Naive thymus-derived CD8-positive, alpha-beta T cell (primary cell): Measurements from ENCODE around the gene ECHS1. TPM values are rescaled to one million over a fixed set of nuclear protein-coding genes. Genes with fewer than 3 reads are reported as not detected.
"Not testable (repeated sequence)": the region's sequence is repeated elsewhere in the genome, so short reads cannot be mapped to it uniquely, and the experiment has no call there.

Experiments
- ATAC-seq, 2 donors: fragments of 150-1000 bp; cut with Tn5 transposase in 1 of 2; sonication (Bioruptor Pico), chemical (Tn5 transposase) in 1 of 2; 1 replicate in 1 of 2; 2 replicates in 1 of 2; pipeline ENCODE4 v1.10.0; 2021; ENCODE audit warnings: mild to moderate bottlenecking in 2 of 2, moderate library complexity in 2 of 2
- POLR2A ChIA-PET: fragments of 350-600 bp; sonication (Branson Sonifier 250); formaldehyde crosslinking; loops from one replicate; lab custom pipeline; 2021; ENCODE audit warnings: antibody characterized with exemption; lab: Charles Lee
- DNase-seq, 10 donors: peaks; one replicate each; pipeline versions ENCODE4 v3.0.0 to v3.0.0-alpha.2; 2020 to 2022
- H3K27ac Mint-ChIP-seq, 10 donors: one replicate each; pipeline ENCODE4 v1.8.0; 2020 to 2022; ENCODE audit warnings: mild to moderate bottlenecking in 10 of 10, mixed read lengths in 10 of 10, moderate library complexity in 4 of 10, inconsistent platforms in 1 of 10
- H3K27me3 Mint-ChIP-seq, 5 donors: one replicate each; pipeline ENCODE4 v1.8.0; 2021 to 2022; ENCODE audit warnings: mixed read lengths in 5 of 5
- H3K36me3 Mint-ChIP-seq, 3 donors: one replicate each; pipeline ENCODE4 v1.8.0; 2020 to 2022; ENCODE audit warnings: mixed read lengths in 3 of 3, mild to moderate bottlenecking in 2 of 3, inconsistent platforms in 1 of 3
- H3K4me1 Mint-ChIP-seq, 4 donors: one replicate each; pipeline ENCODE4 v1.8.0; 2021 to 2022; ENCODE audit warnings: mixed read lengths in 4 of 4
- H3K4me3 Mint-ChIP-seq, 10 donors: one replicate each; pipeline ENCODE4 v1.8.0; 2020 to 2022; ENCODE audit warnings: mild to moderate bottlenecking in 10 of 10, mixed read lengths in 10 of 10, moderate library complexity in 6 of 10, inconsistent platforms in 1 of 10
- H3K9me3 Mint-ChIP-seq, 9 donors: one replicate each; pipeline ENCODE4 v1.8.0; 2020 to 2022; ENCODE audit warnings: mixed read lengths in 9 of 9, mild to moderate bottlenecking in 3 of 9, inconsistent platforms in 1 of 9, moderate library complexity in 1 of 9
- polyA plus RNA-seq, 3 donors: library from polyadenylated mRNA; unstranded; fragments of 300-500 nt; fragmentation: Illumina TruSeq; gene quantifications; one replicate each; pipeline ENCODE4 v1.2.3, GENCODE V29; 2021
- total RNA-seq, 8 experiments: library from RNA in 2 of 8; stranded (reverse) in 2 of 8; gene quantifications; one replicate each; pipeline ENCODE4 v1.2.3 and lab custom pipeline; 2021 to 2026

ECHS1 gene
- total and polyA plus RNA-seq, 5 experiments from 2014 or later, result 28.3 to 110 (median 103) TPM

DNA sequence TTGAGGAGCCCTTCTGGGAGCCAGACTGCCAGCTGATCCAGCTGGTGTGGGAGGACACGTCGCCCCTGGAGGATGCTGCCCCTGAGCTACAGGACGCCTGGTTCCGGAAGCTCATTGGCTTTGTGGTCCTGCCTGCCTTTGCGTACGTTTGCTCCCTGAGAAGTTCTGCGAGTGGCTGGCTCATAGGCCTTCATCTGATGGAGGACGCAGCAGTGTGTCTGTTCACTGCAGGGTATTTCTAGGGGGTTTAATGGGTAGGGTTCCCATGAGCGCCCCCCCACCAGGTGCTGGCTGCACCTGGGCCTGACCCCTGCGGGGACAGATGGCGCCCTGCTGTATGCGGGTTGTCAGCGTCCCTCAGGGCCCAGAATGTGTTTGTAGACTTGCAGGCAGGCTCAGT, 10.9 kb upstream of the ECHS1 start:
- Mint-ChIP-seq H3K9me3 (no peaks in the 10 kb centered on the region), H3K27me3 (no peaks in the 10 kb centered on the region), H3K4me3 (no peak overlapping the region), H3K36me3 (peaks cover 0 to 9% (median 5%) of the 10 kb centered on the region in 3 donors), H3K27ac (no peak overlapping the region), H3K4me1 (peaks cover 4 to 37% (median 16%) of the 10 kb centered on the region in 4 donors)
- ATAC-seq (no peak), DNase-seq (no peak)
- POLR2A ChIA-PET, result no interaction called here

DNA sequence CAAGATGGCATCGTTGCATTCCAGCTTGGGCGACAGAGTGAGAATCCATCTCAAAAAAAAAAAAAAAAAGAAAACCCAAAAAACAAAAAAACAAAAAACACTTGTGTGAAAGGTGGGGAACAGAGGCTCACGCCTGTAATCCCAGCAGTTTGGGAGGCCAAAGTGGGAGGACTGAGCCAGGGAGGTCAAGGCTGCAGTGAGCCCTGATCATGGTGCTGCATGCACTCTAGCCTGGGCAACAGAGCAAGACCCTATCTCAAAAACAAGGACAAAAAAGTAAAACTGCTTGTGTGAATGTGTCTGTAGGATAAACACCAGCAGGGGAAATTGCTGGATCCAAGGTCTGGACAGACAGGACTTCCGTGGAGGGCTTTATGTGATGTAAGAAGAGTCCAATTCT, 10.4 kb upstream of the ECHS1 start:
- Mint-ChIP-seq H3K27ac (no peak overlapping the region), H3K9me3 (no peaks in the 10 kb centered on the region), H3K27me3 (no peaks in the 10 kb centered on the region), H3K4me1 (peaks cover 0 to 32% (median 11%) of the 10 kb centered on the region in 4 donors), H3K4me3 (no peak overlapping the region), H3K36me3 (peaks cover 0 to 9% (median 5%) of the 10 kb centered on the region in 3 donors)
- DNase-seq, result no peak
- POLR2A ChIA-PET, result no interaction called here
- ATAC-seq, result no peak

DNA sequence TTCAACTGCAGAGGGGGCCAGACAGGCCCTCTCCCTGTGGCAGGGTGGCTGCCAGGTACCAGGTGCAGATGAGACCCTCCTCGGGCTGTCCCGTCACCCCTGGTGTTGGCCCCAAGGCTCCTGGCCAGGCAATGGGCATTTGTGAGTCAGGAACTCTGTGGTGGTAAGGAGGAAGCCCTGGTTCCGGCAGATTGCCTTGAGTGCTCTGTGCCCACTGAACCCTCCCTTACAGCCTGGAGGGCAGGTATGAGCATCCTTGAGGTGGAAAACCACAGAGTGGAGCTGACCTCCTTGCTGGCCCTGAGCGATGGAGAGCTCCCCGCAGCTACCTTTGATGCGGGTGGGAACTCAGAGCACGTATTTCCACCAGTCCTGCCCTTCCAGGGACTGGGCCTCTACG, 7.9 kb upstream of the ECHS1 start:
- H3K36me3 Mint-ChIP-seq, result peaks cover 0 to 9% (median 5%) of the 10 kb centered on the region in 3 donors
- H3K27ac Mint-ChIP-seq, result peak overlapping the region in 1 of 10 donors; percentile 41
- no peaks in the 10 kb centered on the region for H3K9me3 Mint-ChIP-seq
- no peaks in the 10 kb centered on the region for H3K27me3 Mint-ChIP-seq
- H3K4me3 Mint-ChIP-seq, result peak overlapping the region in 5 of 10 donors; percentile 19 to 80 (median 75)
- POLR2A ChIA-PET, result interaction anchor here (1.1 to 6.4 kb wide), 3 partner anchors 9 to 31 kb away, joined by 3 to 58 read pairs (median 4); partner anchors contain the start of gene MTG1
- ATAC-seq, result no peak
- H3K4me1 Mint-ChIP-seq, result peaks cover 0 to 31% (median 8%) of the 10 kb centered on the region in 4 donors
- DNase-seq, result no peak

DNA sequence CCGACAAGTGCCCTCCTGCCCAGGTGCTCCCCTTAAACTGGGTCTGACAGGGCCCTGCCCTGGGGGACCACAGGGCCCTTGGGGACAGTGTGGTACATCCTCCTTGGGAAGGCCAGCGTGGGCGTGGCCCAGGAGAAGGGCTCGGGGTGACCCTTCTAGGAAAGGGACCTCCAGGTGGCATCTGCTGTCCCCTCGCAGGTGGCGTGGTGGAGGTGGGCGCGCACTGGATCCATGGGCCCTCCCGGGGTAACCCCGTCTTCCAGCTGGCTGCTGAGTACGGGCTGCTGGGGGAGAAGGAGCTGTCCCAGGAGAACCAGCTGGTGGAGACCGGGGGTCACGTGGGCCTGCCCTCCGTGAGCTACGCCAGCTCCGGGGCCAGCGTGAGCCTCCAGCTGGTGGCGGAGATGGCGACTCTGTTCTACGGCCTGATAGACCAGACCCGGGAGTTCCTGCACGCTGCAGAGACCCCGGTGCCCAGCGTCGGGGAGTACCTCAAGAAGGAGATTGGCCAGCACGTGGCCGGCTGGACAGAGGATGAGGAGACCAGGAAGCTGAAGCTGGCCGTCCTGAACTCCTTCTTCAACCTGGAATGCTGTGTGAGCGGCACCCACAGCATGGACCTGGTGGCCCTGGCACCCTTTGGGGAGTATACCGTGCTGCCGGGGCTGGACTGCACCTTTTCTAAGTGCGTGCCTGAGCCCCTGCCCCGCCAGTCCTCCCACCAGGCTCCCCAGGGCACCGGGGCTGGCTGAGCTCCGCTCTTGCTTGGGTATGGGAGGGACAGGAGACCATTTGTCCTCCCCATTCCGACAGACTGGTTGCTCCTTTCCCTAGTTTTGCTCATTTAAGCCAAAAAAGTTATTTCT, 6.9 kb upstream of the ECHS1 start:
- H3K36me3 Mint-ChIP-seq, result peaks cover 0 to 9% (median 5%) of the 10 kb centered on the region in 3 donors
- no peaks in the 10 kb centered on the region for H3K9me3 Mint-ChIP-seq
- no peaks in the 10 kb centered on the region for H3K27me3 Mint-ChIP-seq
- DNase-seq (no peak), ATAC-seq (no peak)
- peaks cover 0 to 31% (median 8%) of the 10 kb centered on the region in 4 donors for H3K4me1 Mint-ChIP-seq
- POLR2A ChIA-PET, result interaction anchor here (1.2 to 6.4 kb wide), 2 partner anchors 10 to 14 kb away, joined by 4 to 58 read pairs; partner anchors contain the start of gene MTG1
- peak overlapping the region; percentile 57 to 80 (median 75) for H3K4me3 Mint-ChIP-seq
- peak overlapping the region in 6 of 10 donors; percentile 10 to 85 (median 51) for H3K27ac Mint-ChIP-seq

DNA sequence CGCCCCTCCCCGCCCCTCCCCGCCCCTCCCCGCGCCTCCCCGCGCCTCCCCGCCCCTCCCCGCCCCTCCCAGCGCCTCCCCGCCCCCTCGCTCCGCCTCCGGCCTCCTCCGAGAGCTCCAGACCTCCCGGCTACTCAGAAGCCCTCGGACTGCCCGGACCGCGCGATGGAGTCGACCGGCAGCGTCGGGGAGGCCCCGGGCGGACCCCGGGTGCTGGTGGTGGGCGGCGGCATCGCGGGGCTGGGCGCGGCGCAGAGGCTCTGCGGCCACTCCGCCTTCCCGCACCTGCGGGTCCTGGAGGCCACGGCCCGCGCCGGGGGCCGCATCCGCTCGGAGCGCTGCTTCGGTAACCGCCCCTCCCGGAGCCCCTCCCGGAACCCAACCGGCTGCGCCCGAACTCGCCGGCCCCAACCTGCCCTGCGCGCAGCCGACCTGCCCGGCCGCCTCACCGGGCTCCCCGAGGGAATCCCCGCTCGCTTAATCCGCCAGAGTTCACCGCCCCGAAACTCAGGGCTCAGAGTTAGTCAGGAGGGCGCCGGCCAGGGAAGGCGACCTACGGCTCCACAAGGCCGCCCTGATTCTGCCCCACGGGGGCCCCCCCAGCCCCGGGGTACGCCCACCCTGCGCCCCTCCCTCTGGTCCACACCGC, 6.1 kb upstream of the ECHS1 start, which contains the start of gene PAOX:
Gene PAOX, plus strand, starts transcription at position 111 of the 649 bp plus-strand sequence. Its CDS starts 55 bp downstream, at position 166.
- H3K9me3 Mint-ChIP-seq, result no peaks in the 10 kb centered on the region
- ATAC-seq (peak; percentile 55 to 65), DNase-seq (peak in 9 of 10 donors; percentile 33 to 74 (median 54))
- peaks cover 0 to 7% (median 2%) of the 10 kb centered on the region in 3 donors for H3K36me3 Mint-ChIP-seq
- H3K4me1 Mint-ChIP-seq, result peaks cover 0 to 34% (median 9%) of the 10 kb centered on the region in 4 donors
- H3K27ac Mint-ChIP-seq, result peak within 1 kb of the TSS in 7 of 10 donors; percentile 31 to 90 (median 73)
- H3K27me3 Mint-ChIP-seq, result no peaks in the 10 kb centered on the region
- POLR2A ChIA-PET, result interaction anchor here (1.1 to 6.4 kb wide), 4 partner anchors 10 to 43 kb away, joined by 3 to 58 read pairs (median 7); partner anchors contain the start of genes CALY and FUOM
- peak within 1 kb of the TSS; percentile 71 to 92 (median 85) for H3K4me3 Mint-ChIP-seq

DNA sequence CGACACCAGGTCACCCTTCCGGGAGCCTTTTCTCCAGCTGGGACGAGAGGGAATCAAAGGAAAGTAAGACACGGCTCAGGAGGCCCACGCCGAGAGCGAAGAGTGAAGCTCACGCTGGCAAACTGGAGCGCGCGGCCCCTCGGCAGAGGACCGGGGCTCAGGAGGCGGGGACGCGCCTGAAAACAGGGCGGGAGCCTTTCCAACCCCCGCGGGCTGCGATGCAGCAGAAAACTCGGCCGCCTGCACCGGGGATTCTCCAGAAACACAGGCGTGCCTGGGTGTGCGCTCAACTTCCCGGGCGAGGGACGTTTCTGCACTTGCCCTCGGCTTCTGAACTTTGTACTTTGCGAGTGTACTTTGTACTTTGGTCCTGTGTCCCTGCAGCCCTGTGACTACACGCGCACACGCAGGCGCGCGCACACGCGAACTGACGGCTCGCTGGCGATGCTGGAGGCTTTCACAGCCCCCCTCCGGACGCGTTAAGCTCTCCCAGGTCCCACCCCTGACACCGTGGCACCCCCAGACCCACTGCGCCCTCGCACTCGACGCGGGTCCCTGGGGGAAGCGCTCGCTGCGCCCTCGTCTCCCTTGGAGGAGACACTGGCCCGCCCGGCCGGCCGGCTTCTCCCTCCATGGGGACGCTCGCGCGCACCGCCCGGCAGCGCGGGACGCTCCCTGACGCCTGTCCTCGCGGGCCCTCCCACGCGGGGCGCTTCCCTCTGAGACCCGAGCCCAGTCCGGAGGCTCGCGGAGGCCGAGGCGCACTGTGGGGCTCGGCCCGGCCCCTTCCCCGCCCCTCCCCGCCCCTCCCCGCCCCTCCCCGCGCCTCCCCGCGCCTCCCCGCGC, 5.3 kb upstream of the ECHS1 start:
- peaks cover 2 to 38% (median 13%) of the 10 kb centered on the region in 4 donors for H3K4me1 Mint-ChIP-seq
- POLR2A ChIA-PET, result interaction anchor here (0.7 to 6.4 kb wide), 6 partner anchors 11 to 42 kb away, joined by 3 to 58 read pairs (median 4); partner anchors contain the start of genes CALY, FUOM and MTG1
- H3K27ac Mint-ChIP-seq, result peak overlapping the region in 7 of 10 donors; percentile 31 to 90 (median 73)
- H3K4me3 Mint-ChIP-seq, result peak overlapping the region; percentile 71 to 92 (median 85)
- peak; percentile 57 to 69 for ATAC-seq
- DNase-seq, result peak; percentile 37 to 72 (median 54)
- H3K9me3 Mint-ChIP-seq, result no peaks in the 10 kb centered on the region
- peaks cover 0 to 6% (median 2%) of the 10 kb centered on the region in 3 donors for H3K36me3 Mint-ChIP-seq
- H3K27me3 Mint-ChIP-seq, result no peaks in the 10 kb centered on the region

DNA sequence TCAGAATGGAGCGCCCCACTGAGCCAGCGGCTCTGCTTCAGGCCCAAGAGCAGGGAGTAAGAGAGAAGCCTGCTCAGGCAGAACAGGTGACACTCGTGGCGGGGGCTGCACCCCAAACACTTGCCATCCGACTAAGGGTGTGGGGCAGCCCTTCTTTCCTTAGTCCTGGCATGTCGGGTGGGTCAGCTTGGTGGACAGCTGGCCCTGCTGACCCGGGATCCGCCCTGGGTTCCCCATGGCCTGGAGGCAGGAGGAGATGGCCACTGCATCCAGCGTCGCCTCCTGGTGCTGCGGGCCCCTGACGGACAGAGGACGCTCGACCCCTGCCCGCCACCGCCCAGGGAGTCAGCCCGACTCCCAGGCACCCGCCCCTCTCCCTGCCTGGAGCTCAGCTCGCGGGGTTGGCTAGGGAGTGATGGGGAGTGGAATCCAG, 4.7 kb upstream of the ECHS1 start:
- no peaks in the 10 kb centered on the region for H3K9me3 Mint-ChIP-seq
- peaks cover 2 to 38% (median 13%) of the 10 kb centered on the region in 4 donors for H3K4me1 Mint-ChIP-seq
- peak overlapping the region; percentile 71 to 92 (median 85) for H3K4me3 Mint-ChIP-seq
- H3K27me3 Mint-ChIP-seq, result no peaks in the 10 kb centered on the region
- H3K36me3 Mint-ChIP-seq, result peaks cover 0 to 2% (median 2%) of the 10 kb centered on the region in 3 donors
- no peak for DNase-seq
- no peak for ATAC-seq
- H3K27ac Mint-ChIP-seq, result peak overlapping the region in 3 of 10 donors; percentile 71 to 90 (median 76)
- POLR2A ChIA-PET, result interaction anchor here (0.7 to 6.4 kb wide), 5 partner anchors 12 to 42 kb away, joined by 3 to 58 read pairs (median 4); partner anchors contain the start of genes CALY, FUOM and MTG1

DNA sequence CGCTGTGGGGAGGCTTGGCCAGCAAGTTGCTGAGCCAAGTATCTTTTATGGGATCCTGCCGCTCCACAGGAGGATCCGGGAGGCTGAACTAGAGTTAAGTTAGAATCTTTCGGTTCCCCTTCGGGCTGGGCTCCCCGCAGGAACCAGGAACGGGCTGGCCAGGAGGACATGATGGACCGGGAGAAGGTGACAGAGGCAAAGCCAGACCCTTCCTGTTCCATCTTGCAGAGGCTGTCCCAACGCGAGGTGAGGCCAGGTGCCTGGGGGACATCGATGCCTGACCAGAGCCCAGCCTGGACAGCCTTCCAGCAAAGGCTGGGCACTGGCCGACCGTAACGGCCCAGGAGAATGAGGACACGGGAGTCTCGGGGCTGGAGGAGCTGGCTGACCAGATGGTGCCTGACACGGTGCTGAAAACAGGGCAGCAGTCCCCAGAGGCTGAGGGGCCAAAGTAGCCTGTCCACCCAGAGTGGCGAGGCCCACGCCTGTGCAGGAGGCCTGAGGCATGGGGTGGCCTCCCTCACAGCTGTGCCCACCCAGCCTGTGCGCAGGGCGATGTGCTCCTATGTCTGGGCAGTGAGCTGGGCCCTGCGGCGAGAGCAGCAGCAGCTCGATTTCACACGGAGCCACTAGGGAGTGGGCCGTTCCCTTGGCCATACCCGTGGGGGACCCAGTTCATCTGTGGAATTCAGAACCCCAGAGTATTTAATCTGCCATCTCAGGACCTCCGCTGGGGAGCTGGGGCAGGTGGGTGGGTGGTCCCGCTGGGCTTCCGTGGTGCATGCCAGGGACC, 4.1 kb upstream of the ECHS1 start:
- no peaks in the 10 kb centered on the region for H3K36me3 Mint-ChIP-seq
- no peaks in the 10 kb centered on the region for H3K9me3 Mint-ChIP-seq
- H3K27ac Mint-ChIP-seq, result peak overlapping the region in 2 of 10 donors; percentile 36 to 86
- H3K27me3 Mint-ChIP-seq, result no peaks in the 10 kb centered on the region
- peaks cover 2 to 38% (median 14%) of the 10 kb centered on the region in 4 donors for H3K4me1 Mint-ChIP-seq
- POLR2A ChIA-PET, result interaction anchor here (0.6 to 6.4 kb wide), 6 partner anchors 12 to 113 kb away, joined by 3 to 58 read pairs (median 4); partner anchors contain the start of genes ADAM8, FUOM and MTG1
- ATAC-seq (no peak), DNase-seq (no peak)
- peak overlapping the region; percentile 44 to 92 (median 66) for H3K4me3 Mint-ChIP-seq

DNA sequence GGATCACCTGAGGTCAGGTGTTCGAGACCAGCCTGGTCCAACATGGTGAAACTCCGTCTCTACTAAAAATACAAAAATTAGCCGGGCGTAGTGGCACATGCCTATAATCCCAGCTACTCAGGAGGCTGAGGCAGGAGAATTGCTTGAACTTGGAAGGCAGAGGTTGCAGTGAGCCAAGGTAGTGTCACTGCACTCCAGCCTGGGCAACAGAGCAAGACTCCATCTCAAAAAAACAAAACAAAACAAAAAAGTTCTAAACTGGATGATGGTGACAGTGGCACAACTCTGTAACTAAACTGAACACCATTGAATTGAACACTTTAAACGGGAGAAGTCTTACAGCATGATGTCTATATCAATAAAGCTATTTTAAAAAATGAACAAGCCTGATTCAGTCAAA, 3.0 kb upstream of the ECHS1 start:
- Mint-ChIP-seq H3K4me3 (peak overlapping the region in 8 of 10 donors; percentile 25 to 92 (median 62)), H3K27ac (peak overlapping the region in 2 of 10 donors; percentile 4 to 24), H3K4me1 (peaks cover 4 to 36% (median 21%) of the 10 kb centered on the region in 4 donors)
- H3K9me3 Mint-ChIP-seq, H3K27me3 Mint-ChIP-seq, H3K36me3 Mint-ChIP-seq, ATAC-seq, DNase-seq: not testable (repeated sequence)
- POLR2A ChIA-PET, result interaction anchor here (1.0 to 6.4 kb wide), 2 partner anchors 13 to 112 kb away, joined by 3 to 58 read pairs; no protein-coding TSS in a partner anchor

DNA sequence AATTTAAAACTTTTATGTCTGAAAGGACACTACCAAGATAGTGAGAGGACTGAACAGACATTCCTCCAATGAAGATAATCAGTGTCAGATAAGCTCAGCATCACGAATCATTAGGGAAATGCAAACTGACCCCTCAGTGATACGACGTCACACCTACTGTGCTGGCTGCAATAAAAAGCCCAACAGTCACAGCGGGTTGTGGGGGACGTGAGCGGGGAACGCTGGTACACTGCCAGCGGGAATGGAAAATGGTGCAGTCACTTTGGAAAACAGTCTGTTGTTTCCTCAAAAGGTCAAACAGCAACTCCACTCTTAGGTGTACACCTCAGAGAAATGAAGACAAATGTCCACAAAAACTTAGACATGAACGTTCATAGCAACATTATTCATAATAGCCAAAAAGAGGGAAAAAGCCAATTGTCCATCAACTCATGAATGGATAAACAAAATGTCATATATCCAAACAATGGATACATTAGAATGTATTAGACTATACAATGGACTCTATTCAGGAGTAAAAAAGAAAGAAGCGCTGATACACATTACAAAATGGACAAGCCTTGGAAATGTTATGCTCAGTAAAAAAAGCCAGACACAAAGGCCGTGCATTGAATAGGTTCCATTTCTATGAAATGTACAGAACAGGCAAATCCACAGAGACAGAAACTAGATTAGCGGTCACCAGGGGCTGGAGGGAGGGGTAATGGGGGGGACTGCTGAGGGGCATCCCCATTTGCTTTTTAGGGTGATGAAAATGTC, 2.4 kb upstream of the ECHS1 start:
- DNase-seq, result no peak
- no peak for ATAC-seq
- peak overlapping the region in 3 of 10 donors; percentile 11 to 63 (median 25) for H3K27ac Mint-ChIP-seq
- no peaks in the 10 kb centered on the region for H3K27me3 Mint-ChIP-seq
- H3K36me3 Mint-ChIP-seq, result peaks cover 0 to under 1% (median under 1%) of the 10 kb centered on the region in 3 donors
- peaks cover 4 to 31% (median 18%) of the 10 kb centered on the region in 4 donors for H3K4me1 Mint-ChIP-seq
- H3K9me3 Mint-ChIP-seq, result no peaks in the 10 kb centered on the region
- H3K4me3 Mint-ChIP-seq, result peak overlapping the region in 8 of 10 donors; percentile 14 to 74 (median 62)
- POLR2A ChIA-PET, result no interaction called here
